Measurements from ENCODE around the gene SLC22A7.

DNA sequence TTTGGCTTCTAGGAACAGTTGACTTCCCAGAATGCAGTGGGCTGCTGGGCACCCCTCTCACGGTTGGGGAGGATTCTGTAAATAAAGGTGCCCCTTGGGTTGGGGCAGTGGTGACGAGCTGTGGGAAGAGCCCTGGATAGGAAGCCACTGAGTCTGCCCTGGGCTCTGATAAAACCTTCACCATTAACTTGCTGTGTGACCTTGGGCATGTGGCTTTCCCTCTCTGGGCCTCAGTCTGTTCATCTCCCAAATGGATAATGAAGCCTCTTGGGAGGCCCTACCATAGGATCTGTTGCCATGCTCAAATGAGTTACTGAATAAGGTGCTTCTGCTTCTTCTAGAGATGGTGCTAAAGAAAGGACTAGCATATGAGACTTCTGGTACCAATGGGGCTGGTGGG is 6.8 kb downstream of the SLC22A7 start:
- TF ChIP-seq, protein P1, sequence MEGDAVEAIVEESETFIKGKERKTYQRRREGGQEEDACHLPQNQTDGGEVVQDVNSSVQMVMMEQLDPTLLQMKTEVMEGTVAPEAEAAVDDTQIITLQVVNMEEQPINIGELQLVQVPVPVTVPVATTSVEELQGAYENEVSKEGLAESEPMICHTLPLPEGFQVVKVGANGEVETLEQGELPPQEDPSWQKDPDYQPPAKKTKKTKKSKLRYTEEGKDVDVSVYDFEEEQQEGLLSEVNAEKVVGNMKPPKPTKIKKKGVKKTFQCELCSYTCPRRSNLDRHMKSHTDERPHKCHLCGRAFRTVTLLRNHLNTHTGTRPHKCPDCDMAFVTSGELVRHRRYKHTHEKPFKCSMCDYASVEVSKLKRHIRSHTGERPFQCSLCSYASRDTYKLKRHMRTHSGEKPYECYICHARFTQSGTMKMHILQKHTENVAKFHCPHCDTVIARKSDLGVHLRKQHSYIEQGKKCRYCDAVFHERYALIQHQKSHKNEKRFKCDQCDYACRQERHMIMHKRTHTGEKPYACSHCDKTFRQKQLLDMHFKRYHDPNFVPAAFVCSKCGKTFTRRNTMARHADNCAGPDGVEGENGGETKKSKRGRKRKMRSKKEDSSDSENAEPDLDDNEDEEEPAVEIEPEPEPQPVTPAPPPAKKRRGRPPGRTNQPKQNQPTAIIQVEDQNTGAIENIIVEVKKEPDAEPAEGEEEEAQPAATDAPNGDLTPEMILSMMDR (IDR thresholded peaks at IDR 0.05): no peak
- TF ChIP-seq POLR2A (IDR thresholded peaks at IDR 0.05): no peak
- no peak for TF ChIP-seq EP300 (IDR thresholded peaks at IDR 0.05)

Measured in tibial nerve (tissue), 4 donors.